Measurements from ENCODE around the gene KCNT1. TPM values are rescaled to one million over a fixed set of nuclear protein-coding genes. Genes with fewer than 3 reads are reported as not detected.

Gene KCNT1
- total RNA-seq, 1 experiment from 2014 or later, result 0.68 TPM

DNA sequence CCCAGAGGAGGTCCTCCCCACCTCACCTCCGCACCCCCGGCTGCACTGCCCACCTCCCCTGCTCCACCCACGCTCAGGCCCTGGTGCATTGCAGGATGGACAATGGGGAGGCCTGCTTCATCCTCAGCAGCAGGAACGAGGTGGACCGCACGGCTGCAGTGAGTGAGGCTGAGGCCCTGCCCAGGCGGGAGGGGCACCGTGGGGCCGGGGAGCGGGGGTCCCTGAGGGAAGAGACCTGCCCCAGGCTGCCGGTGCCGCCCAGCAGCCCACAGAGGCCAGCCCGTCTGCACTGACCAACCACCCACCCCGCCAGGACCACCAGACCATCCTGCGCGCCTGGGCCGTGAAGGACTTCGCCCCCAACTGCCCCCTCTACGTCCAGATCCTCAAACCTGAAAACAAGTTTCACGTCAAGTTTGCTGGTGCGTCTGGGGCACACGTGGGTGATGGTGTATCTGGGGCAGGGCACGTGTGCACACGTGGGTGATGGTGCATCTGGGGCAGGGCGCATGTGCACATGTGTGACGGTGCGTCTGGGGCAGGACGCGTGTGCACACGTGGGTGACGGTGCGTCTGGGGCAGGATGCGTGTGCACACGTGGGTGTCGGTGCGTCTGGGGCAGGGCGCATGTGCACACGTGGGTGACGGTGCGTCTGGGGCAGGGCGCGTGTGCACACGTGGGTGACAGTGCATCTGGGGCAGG, 66.7 kb downstream of the KCNT1 start:
- H3K79me2 ChIP-seq (ENCODE audit: insufficient read depth, low read length), result no peaks in the 10 kb centered on the region
- H3K79me1 ChIP-seq (ENCODE audit: insufficient read depth, low read depth, low read length, poor library complexity, severe bottlenecking), result no peaks in the 10 kb centered on the region
- no peaks in the 10 kb centered on the region for H3K4me1 ChIP-seq (ENCODE audit: insufficient read depth, low read length)
- Mint-ChIP-seq H3K36me3 (ENCODE audit: insufficient read depth in 1 of 3, low read depth in 3 of 3) (peaks cover 0 to 10% (median 4%) of the 10 kb centered on the region in 3 experiments; a peak in 4 of 7 replicates), H3K4me1 (no peaks in the 10 kb centered on the region), H3K27ac (peak overlapping the region; percentile 3 to 68 (median 52); a peak in 3 of 7 replicates), H3K9me3 (peaks cover 12 to 22% of the 10 kb centered on the region in 2 experiments), H3K27me3 (ENCODE audit: low read depth) (no peaks in the 10 kb centered on the region), H3K4me3 (no peak overlapping the region)
- H3T11ph ChIP-seq (ENCODE audit: low read length), result no peak overlapping the region
- no peaks in the 10 kb centered on the region for H3K23me2 ChIP-seq (ENCODE audit: insufficient read length, low read depth, low read length, poor library complexity, severe bottlenecking)
- H4K91ac ChIP-seq (ENCODE audit: insufficient read length, low read depth, low read length), result no peak overlapping the region
- no peak overlapping the region for H2BK12ac ChIP-seq (ENCODE audit: insufficient read length, low read depth, low read length)
- no peak overlapping the region; the same call in 1 of the 2 replicates for H3K14ac ChIP-seq (ENCODE audit: insufficient read depth, low read length)
- H2BK5ac ChIP-seq (ENCODE audit: insufficient read length, low read length), result no peak overlapping the region
- no peak overlapping the region for H2AFZ ChIP-seq (ENCODE audit: low read length)
- H4K20me1 ChIP-seq (ENCODE audit: control insufficient read depth, insufficient read depth, insufficient read length), result no peaks in the 10 kb centered on the region
- no CpG with 5 or more reads among the region's 43 CpGs for WGBS (ENCODE audit: extremely low coverage, insufficient read length, low lambda C conversion rate)
- H3K9me3 ChIP-seq (ENCODE audit: control insufficient read depth, low read depth, low read length), result peaks cover 4% of the 10 kb centered on the region
- no peak overlapping the region for H3K23ac ChIP-seq (ENCODE audit: insufficient read length, low read depth, low read length)
- H2BK20ac ChIP-seq (ENCODE audit: low read depth, low read length, poor library complexity, severe bottlenecking), result no peak overlapping the region
- no peak overlapping the region for H3K4me2 ChIP-seq (ENCODE audit: insufficient read depth, insufficient read length, low read length)
- H4K8ac ChIP-seq (replicated peaks; ENCODE audit: insufficient read length, low read depth, low read length), result no peak overlapping the region
- no peak overlapping the region for H2BK120ac ChIP-seq (ENCODE audit: low read depth, low read length, poor library complexity, severe bottlenecking)
- H3K27ac ChIP-seq (ENCODE audit: insufficient read length, low read depth, low read length), result no peak overlapping the region
- H2AK5ac ChIP-seq (ENCODE audit: insufficient read length, low read length), result no peak overlapping the region
- H3K56ac ChIP-seq (ENCODE audit: insufficient read length, low read depth, low read length), result no peak overlapping the region
- no peaks in the 10 kb centered on the region for H3K27me3 ChIP-seq (ENCODE audit: insufficient read depth, low read length)
- H2BK15ac ChIP-seq (ENCODE audit: low read depth, low read length), result no peak overlapping the region
- H3K9ac ChIP-seq (ENCODE audit: extremely low read depth, insufficient read length, low read length), result no peak overlapping the region
- no peak for DNase-seq
- H4K5ac ChIP-seq (ENCODE audit: insufficient read length, low read depth, low read length), result no peak overlapping the region
- no peak overlapping the region for H3K4ac ChIP-seq (ENCODE audit: low read depth, low read length)
- H3K18ac ChIP-seq (ENCODE audit: insufficient read length, low read depth, low read length), result no peak overlapping the region
- TF ChIP-seq, protein P1, sequence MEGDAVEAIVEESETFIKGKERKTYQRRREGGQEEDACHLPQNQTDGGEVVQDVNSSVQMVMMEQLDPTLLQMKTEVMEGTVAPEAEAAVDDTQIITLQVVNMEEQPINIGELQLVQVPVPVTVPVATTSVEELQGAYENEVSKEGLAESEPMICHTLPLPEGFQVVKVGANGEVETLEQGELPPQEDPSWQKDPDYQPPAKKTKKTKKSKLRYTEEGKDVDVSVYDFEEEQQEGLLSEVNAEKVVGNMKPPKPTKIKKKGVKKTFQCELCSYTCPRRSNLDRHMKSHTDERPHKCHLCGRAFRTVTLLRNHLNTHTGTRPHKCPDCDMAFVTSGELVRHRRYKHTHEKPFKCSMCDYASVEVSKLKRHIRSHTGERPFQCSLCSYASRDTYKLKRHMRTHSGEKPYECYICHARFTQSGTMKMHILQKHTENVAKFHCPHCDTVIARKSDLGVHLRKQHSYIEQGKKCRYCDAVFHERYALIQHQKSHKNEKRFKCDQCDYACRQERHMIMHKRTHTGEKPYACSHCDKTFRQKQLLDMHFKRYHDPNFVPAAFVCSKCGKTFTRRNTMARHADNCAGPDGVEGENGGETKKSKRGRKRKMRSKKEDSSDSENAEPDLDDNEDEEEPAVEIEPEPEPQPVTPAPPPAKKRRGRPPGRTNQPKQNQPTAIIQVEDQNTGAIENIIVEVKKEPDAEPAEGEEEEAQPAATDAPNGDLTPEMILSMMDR (conservative IDR thresholded peaks at IDR 0.05), result no peak
